Left forelimb (tissue), 1 donor: Measurements from ENCODE around the gene BCKDHA.
"Not testable (repeated sequence)": the region's sequence is repeated elsewhere in the genome, so short reads cannot be mapped to it uniquely, and the experiment has no call there.

Experiments used
- DNase-seq: peaks from one replicate; pipeline ENCODE4 v3.0.0-alpha.2; 2018; ENCODE audit warnings: low spot score

Gene BCKDHA

GRCh38 chr19:41366089-41366488 lies 31.5 kb upstream of the BCKDHA start:
- DNase-seq = no peak

- DNase-seq = no peak
Observed at GRCh38 chr19:41367848-41368301, 29.7 kb upstream of the BCKDHA start.

GRCh38 chr19:41369769-41370168 lies 27.8 kb upstream of the BCKDHA start:
- DNase-seq = no peak

GRCh38 chr19:41371119-41371518 lies 26.5 kb upstream of the BCKDHA start:
- not testable (repeated sequence) for DNase-seq

- DNase-seq = no peak
Observed at GRCh38 chr19:41371541-41371940, 26.1 kb upstream of the BCKDHA start.

- no peak for DNase-seq
Observed at GRCh38 chr19:41372501-41372900, 25.1 kb upstream of the BCKDHA start.

GRCh38 chr19:41373993-41374392 lies 23.6 kb upstream of the BCKDHA start:
- peak; percentile 93 for DNase-seq

- no peak for DNase-seq
Observed at GRCh38 chr19:41376241-41376997, 21.2 kb upstream of the BCKDHA start, which contains the start of gene TMEM91. Gene TMEM91 (plus strand): TSS chr19:41376533. CDS start chr19:41378310, 1,777 bp downstream.

- DNase-seq = no peak
Observed at GRCh38 chr19:41376998-41377365, 20.6 kb upstream of the BCKDHA start.

GRCh38 chr19:41377977-41378709 lies 19.5 kb upstream of the BCKDHA start:
- DNase-seq = no peak

- DNase-seq = not testable (repeated sequence)
Observed at GRCh38 chr19:41381536-41381935, 16.1 kb upstream of the BCKDHA start.

- DNase-seq = no peak
Observed at GRCh38 chr19:41384351-41384750, 13.3 kb upstream of the BCKDHA start.

- no peak for DNase-seq
Observed at GRCh38 chr19:41386442-41386841, 11.2 kb upstream of the BCKDHA start.

GRCh38 chr19:41391618-41392017 lies 6.0 kb upstream of the BCKDHA start:
- no peak for DNase-seq

- no peak for DNase-seq
Observed at GRCh38 chr19:41392775-41393174, 4.8 kb upstream of the BCKDHA start.

GRCh38 chr19:41395355-41395754 lies 2.3 kb upstream of the BCKDHA start:
- no peak for DNase-seq

GRCh38 chr19:41398050-41398418 lies 416 bp downstream of the BCKDHA start:
- no peak for DNase-seq

GRCh38 chr19:41398598-41398997 lies 980 bp downstream of the BCKDHA start:
- DNase-seq = no peak

GRCh38 chr19:41399091-41399490 lies 1.5 kb downstream of the BCKDHA start:
- DNase-seq = no peak

GRCh38 chr19:41399525-41399924 lies 1.9 kb downstream of the BCKDHA start:
- no peak for DNase-seq

GRCh38 chr19:41401483-41401882 lies 3.9 kb downstream of the BCKDHA start:
- DNase-seq = no peak

- no peak for DNase-seq
Observed at GRCh38 chr19:41402010-41402409, 4.4 kb downstream of the BCKDHA start.

GRCh38 chr19:41403181-41403970 lies 5.8 kb downstream of the BCKDHA start:
- DNase-seq = no peak
